DMS79 (cell line): Measurements from ENCODE around the gene ABCF2.

Experiments
- DNase-seq: peaks from one replicate; lab custom pipeline; 2025; lab: John Stamatoyannopoulos, UW

The ABCF2 gene

GRCh38 chr7:151173386-151174245 lies 53.4 kb downstream of the ABCF2 start:
- DNase-seq = no peak

GRCh38 chr7:151172273-151173141 lies 54.5 kb downstream of the ABCF2 start:
- no peak for DNase-seq

GRCh38 chr7:151168787-151169162 lies 58.2 kb downstream of the ABCF2 start:
- no peak for DNase-seq

- DNase-seq = no peak
Observed at GRCh38 chr7:151168003-151168786, 58.8 kb downstream of the ABCF2 start.

- no peak for DNase-seq
Observed at GRCh38 chr7:151167197-151167961, 59.6 kb downstream of the ABCF2 start, which contains the start of gene GBX1. Gene GBX1, minus strand, starts transcription at chr7:151167694. Its CDS starts 146 bp downstream, at chr7:151167548.

- no peak for DNase-seq
Observed at GRCh38 chr7:151166629-151167196, 60.3 kb downstream of the ABCF2 start.
